ENCODE data around the gene MRFAP1L1. TPM values are rescaled to one million over a fixed set of nuclear protein-coding genes. Genes with fewer than 3 reads are reported as not detected.
A peak's percentile ranks its signal among the peaks of the same experiment; 100 is the strongest.

The MRFAP1L1 gene
- total and polyA plus RNA-seq, 9 of the 15 experiments (the other 6 are each of a cell fraction or from before 2014, with no cell fraction given): 37.6 to 111 (median 83.8) TPM

- TF ChIP-seq AFF4 (CRISPR knock-in tag; IDR thresholded peaks at IDR 0.05) (no peak), CHCHD3 (CRISPR knock-in tag; IDR thresholded peaks at IDR 0.05) (no peak), REST (IDR thresholded peaks at IDR 0.05; ENCODE audit: borderline replicate concordance) (no peak), REST (CRISPR knock-in tag; IDR thresholded peaks at IDR 0.05; ENCODE audit: low read depth) (no peak), CBX8 (IDR thresholded peaks at IDR 0.05; ENCODE audit: borderline replicate concordance, extremely low read depth, low read depth, low read length, poor library complexity, severe bottlenecking) (no peak), SRSF3 (IDR thresholded peaks at IDR 0.05; ENCODE audit: insufficient read depth, low read length) (no peak), ELF1 (tag; IDR thresholded peaks at IDR 0.05) (peak; percentile 46; the same call in 1 of the 2 replicates), NUFIP1 (IDR thresholded peaks at IDR 0.05; ENCODE audit: partially characterized antibody) (no peak)
- TF ChIP-seq, protein P1, sequence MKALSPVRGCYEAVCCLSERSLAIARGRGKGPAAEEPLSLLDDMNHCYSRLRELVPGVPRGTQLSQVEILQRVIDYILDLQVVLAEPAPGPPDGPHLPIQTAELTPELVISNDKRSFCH (CRISPR knock-in tag; IDR thresholded peaks at IDR 0.05): no peak
- TF ChIP-seq, protein P1 (tag; IDR thresholded peaks at IDR 0.05): no peak
Measured at GRCh38 chr4:6709230-6710114, at the start of gene MRFAP1L1 (continued).
